ENCODE data around the gene FOXP2. TPM values are rescaled to one million over a fixed set of nuclear protein-coding genes. Genes with fewer than 3 reads are reported as not detected.

Gene FOXP2
- total RNA-seq, 4 donors from 2014 or later: 5.6 to 22.1 (median 6.7) TPM

DNA sequence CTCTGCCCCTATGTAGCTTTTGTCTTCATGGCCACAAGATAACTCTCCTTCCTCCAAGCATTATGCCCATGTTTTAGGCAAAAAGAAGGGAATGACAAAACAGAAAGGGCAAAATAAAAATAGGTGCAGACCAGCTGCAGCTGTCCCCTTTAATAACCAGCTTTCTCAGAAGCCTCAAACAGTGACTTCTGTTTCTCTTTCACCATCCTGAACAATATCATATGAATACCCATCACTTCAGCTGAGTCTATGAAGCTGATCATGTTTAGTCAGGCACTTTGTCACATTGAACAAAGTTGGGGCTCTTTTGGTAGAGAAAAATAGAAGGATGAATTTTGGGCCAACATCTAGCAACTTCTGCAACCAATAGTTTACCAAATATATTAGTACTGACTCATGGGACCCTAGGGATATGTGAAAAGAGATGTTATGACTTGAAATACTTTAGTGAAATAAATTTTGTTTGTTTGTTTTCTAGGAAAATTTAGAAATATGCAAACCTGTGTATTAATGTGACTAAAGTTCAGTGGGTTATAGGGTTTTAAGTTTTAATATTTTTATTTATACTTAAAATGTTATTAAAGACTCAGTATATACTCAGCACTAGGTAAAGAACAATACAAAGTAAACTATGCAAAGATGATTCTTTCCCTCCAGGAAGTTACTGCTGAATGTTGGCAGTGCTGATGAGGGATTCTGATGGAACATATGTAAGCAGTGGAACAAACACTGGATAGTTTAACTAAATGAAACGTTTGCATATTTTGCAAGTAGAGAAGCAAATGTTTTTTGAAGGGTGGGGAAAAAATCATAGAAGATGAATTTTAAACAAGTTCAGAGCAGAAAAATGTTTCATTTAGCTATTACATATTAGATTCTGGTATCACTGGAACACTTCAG is 133.7 kb downstream of the FOXP2 start:
- DNase-seq: no peak
- TF ChIP-seq CTCF (IDR thresholded peaks at IDR 0.05): no peak
- no peak for TF ChIP-seq POLR2A (IDR thresholded peaks at IDR 0.05)
- H3K36me3 ChIP-seq: no peaks in the 10 kb centered on the region
- H3K4me3 ChIP-seq: no peak overlapping the region
- 16 to 27% methylated on average over 1 of the region's 1 CpG for WGBS, 2 donors
- H3K27ac ChIP-seq: no peak overlapping the region
- intact Hi-C loops (cut with DNase I): no loop called here
- no peaks in the 10 kb centered on the region for H3K9me3 ChIP-seq
- no peaks in the 10 kb centered on the region for H3K4me1 ChIP-seq
- no peaks in the 10 kb centered on the region for H3K27me3 ChIP-seq

DNA sequence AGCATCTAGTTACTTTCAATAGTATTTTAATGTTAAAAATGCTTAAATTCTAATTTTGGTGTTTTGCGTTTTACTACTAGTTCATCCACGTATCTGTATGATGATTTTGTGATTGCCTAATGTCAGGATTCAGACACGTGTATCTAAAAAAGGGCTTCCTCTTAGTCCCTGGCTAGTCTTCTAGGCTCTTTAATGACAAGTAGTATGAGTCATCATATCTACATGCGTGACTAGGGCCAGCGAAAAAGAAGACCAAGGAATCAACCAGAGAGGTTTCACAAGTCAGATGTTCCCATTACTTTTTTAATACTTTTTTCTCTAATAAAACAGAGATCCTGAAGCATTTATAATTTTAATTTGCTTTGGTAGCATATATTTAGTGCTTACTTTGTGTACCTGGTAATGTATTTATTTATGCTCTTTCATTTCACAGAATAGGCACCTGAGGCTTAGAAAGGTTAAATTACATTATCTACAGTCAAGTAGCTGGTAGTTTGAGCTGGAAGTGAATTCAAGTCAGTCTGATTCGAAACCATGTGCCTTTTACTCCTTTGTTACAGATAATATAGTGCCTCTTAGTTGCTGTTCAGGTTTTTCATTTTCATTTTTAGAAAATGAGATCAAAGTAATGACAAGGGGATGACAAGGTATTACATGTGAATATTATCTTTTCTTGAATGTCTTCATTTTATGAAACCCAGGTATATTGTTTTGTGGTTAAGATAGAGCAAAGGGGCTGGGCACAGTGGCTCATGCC is 140.3 kb downstream of the FOXP2 start:
- intact Hi-C loops (cut with DNase I): no loop called here
- no peak for DNase-seq
- H3K4me1 ChIP-seq: no peaks in the 10 kb centered on the region
- H3K27me3 ChIP-seq: no peaks in the 10 kb centered on the region
- peaks cover 0 to 4% (median 0%) of the 10 kb centered on the region in 3 donors for H3K36me3 ChIP-seq
- no peaks in the 10 kb centered on the region for H3K9me3 ChIP-seq
- no peak overlapping the region for H3K4me3 ChIP-seq
- 32 to 43% methylated on average over 6 of the region's 6 CpGs for WGBS, 2 donors
- H3K27ac ChIP-seq: no peak overlapping the region
- TF ChIP-seq CTCF (IDR thresholded peaks at IDR 0.05): no peak
- TF ChIP-seq POLR2A (IDR thresholded peaks at IDR 0.05): no peak

- Histone ChIP-seq H3K27ac (no peak overlapping the region), H3K36me3 (no peaks in the 10 kb centered on the region), H3K27me3 (no peaks in the 10 kb centered on the region), H3K4me3 (no peak overlapping the region), H3K9me3 (no peaks in the 10 kb centered on the region), H3K4me1 (no peaks in the 10 kb centered on the region)
- whole genome bisulfite sequencing, 2 donors: 84 to 88% methylated on average over 2 of the region's 2 CpGs
- no peak for DNase-seq
- TF ChIP-seq CTCF (IDR thresholded peaks at IDR 0.05) (no peak), POLR2A (IDR thresholded peaks at IDR 0.05) (no peak)
- intact Hi-C loops (cut with DNase I): no loop called here
Observed at GRCh38 chr7:114567416-114567815, 152.8 kb downstream of the FOXP2 start.

- Histone ChIP-seq H3K27me3 (no peaks in the 10 kb centered on the region), H3K36me3 (no peaks in the 10 kb centered on the region), H3K9me3 (no peaks in the 10 kb centered on the region), H3K27ac (no peak overlapping the region), H3K4me1 (no peaks in the 10 kb centered on the region), H3K4me3 (no peak overlapping the region)
- intact Hi-C loops (cut with DNase I): no loop called here
- TF ChIP-seq CTCF (IDR thresholded peaks at IDR 0.05) (no peak), POLR2A (IDR thresholded peaks at IDR 0.05) (no peak)
- WGBS, 2 donors: 87 to 94% methylated on average over 1 of the region's 1 CpG
- no peak for DNase-seq
Observed at GRCh38 chr7:114569220-114569619, 154.6 kb downstream of the FOXP2 start.

DNA sequence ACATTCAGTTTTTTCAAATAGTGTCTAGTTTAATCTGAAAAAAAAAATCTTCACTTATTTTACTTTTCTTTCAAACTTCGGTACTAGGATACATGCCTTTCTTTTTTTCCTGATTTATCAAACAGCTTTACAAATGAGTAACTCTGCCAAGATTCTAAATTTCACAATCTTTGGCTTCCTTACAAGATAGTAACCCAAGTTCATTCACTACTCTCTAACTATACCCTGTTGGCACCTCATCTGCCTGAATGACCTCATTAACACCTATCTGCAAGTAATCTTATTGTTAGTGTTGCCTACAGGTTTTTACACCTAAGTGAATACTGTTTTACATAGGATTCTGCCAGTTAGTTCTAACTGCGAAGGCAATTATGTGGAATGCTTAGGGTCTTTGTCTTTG is 159.8 kb downstream of the FOXP2 start:
- intact Hi-C loops (cut with DNase I): no loop called here
- H3K27me3 ChIP-seq: no peaks in the 10 kb centered on the region
- WGBS, 2 donors: 26 to 28% methylated on average over 2 of the region's 2 CpGs
- TF ChIP-seq CTCF (IDR thresholded peaks at IDR 0.05) (no peak), POLR2A (IDR thresholded peaks at IDR 0.05) (no peak)
- H3K36me3 ChIP-seq: no peaks in the 10 kb centered on the region
- no peak overlapping the region for H3K4me3 ChIP-seq
- no peak overlapping the region for H3K27ac ChIP-seq
- peaks cover 0 to 7% (median 0%) of the 10 kb centered on the region in 3 donors for H3K4me1 ChIP-seq
- no peaks in the 10 kb centered on the region for H3K9me3 ChIP-seq
- DNase-seq: no peak
